ENCODE results near the gene MRPS15. TPM values are rescaled to one million over a fixed set of nuclear protein-coding genes. Genes with fewer than 3 reads are reported as not detected.

The MRPS15 gene
- total and polyA plus RNA-seq, 7 donors = 70.3 to 115 (median 85.3) TPM

- no peaks in the 10 kb centered on the region for H3K36me3 ChIP-seq
- no peak for TF ChIP-seq POLR2AphosphoS5 (IDR thresholded peaks at IDR 0.05)
- no peak for TF ChIP-seq POLR2A (IDR thresholded peaks at IDR 0.05)
- TF ChIP-seq EP300 (IDR thresholded peaks at IDR 0.05) = no peak
- TF ChIP-seq CTCF (IDR thresholded peaks at IDR 0.05) = no peak
- DNase-seq = no peak
- H3K9me3 ChIP-seq = no peaks in the 10 kb centered on the region
- H3K27me3 ChIP-seq = peaks cover 0 to 30% (median 8%) of the 10 kb centered on the region in 3 donors
- intact Hi-C loops (cut with DNase I) = loop anchor here (10.0 kb wide), 1 partner anchor 924 kb away; no protein-coding TSS in a partner anchor
- WGBS, 2 donors = 86 to 91% methylated on average over 7 of the region's 7 CpGs
- H3K4me3 ChIP-seq = no peak overlapping the region
- no peaks in the 10 kb centered on the region for H3K4me1 ChIP-seq
- no peak overlapping the region for H3K27ac ChIP-seq
Measured at GRCh38 chr1:36510418-36510817, 46.2 kb upstream of the MRPS15 start.

- H3K27me3 ChIP-seq = peaks cover 0 to 45% (median 17%) of the 10 kb centered on the region in 3 donors
- no peak overlapping the region for H3K27ac ChIP-seq
- no peak overlapping the region for H3K4me3 ChIP-seq
- H3K36me3 ChIP-seq = no peaks in the 10 kb centered on the region
- H3K9me3 ChIP-seq = peaks cover 0 to 3% (median 0%) of the 10 kb centered on the region in 4 donors
- peak; percentile 27 for DNase-seq
- intact Hi-C loops (cut with DNase I) = no loop called here
- H3K4me1 ChIP-seq = no peaks in the 10 kb centered on the region
- WGBS, 2 donors = 79 to 80% methylated on average over 3 of the region's 3 CpGs
- TF ChIP-seq POLR2AphosphoS5 (IDR thresholded peaks at IDR 0.05) = no peak
- no peak for TF ChIP-seq CTCF (IDR thresholded peaks at IDR 0.05)
- TF ChIP-seq POLR2A (IDR thresholded peaks at IDR 0.05) = no peak
- no peak for TF ChIP-seq EP300 (IDR thresholded peaks at IDR 0.05)
Measured at GRCh38 chr1:36508257-36508656, 44.1 kb upstream of the MRPS15 start.

GRCh38 chr1:36506276-36506920 is 42.2 kb upstream of the MRPS15 start:
- H3K9me3 ChIP-seq = peaks cover 0 to 3% (median 0%) of the 10 kb centered on the region in 4 donors
- H3K36me3 ChIP-seq = no peaks in the 10 kb centered on the region
- peaks cover 0 to 45% (median 17%) of the 10 kb centered on the region in 3 donors for H3K27me3 ChIP-seq
- TF ChIP-seq EP300 (IDR thresholded peaks at IDR 0.05) (no peak), POLR2AphosphoS5 (IDR thresholded peaks at IDR 0.05) (no peak), POLR2A (IDR thresholded peaks at IDR 0.05) (no peak), CTCF (IDR thresholded peaks at IDR 0.05) (no peak)
- intact Hi-C loops (cut with DNase I) = no loop called here
- DNase-seq = peak; percentile 5
- WGBS, 2 donors = 57 to 64% methylated on average over 5 of the region's 5 CpGs
- no peak overlapping the region for H3K27ac ChIP-seq
- H3K4me3 ChIP-seq = no peak overlapping the region
- no peaks in the 10 kb centered on the region for H3K4me1 ChIP-seq

- intact Hi-C loops (cut with DNase I) = no loop called here
- Histone ChIP-seq H3K36me3 (no peaks in the 10 kb centered on the region), H3K4me1 (no peaks in the 10 kb centered on the region), H3K27ac (no peak overlapping the region), H3K4me3 (no peak overlapping the region), H3K9me3 (peaks cover 0 to 3% (median 0%) of the 10 kb centered on the region in 4 donors), H3K27me3 (peaks cover 0 to 37% (median 17%) of the 10 kb centered on the region in 3 donors)
- TF ChIP-seq POLR2AphosphoS5 (IDR thresholded peaks at IDR 0.05) (no peak), EP300 (IDR thresholded peaks at IDR 0.05) (no peak), CTCF (IDR thresholded peaks at IDR 0.05) (no peak)
- WGBS, 2 donors = 53 to 67% methylated on average over 1 of the region's 1 CpG
- no peak for DNase-seq
Measured at GRCh38 chr1:36503733-36504132, 39.5 kb upstream of the MRPS15 start.
